DMS53 (cell line): ENCODE results near the gene ATN1.
"Not testable (repeated sequence)": the region's sequence is repeated elsewhere in the genome, so short reads cannot be mapped to it uniquely, and the experiment has no call there.

Experiments used
- DNase-seq: peaks from one replicate; lab custom pipeline; 2025; lab: John Stamatoyannopoulos, UW

The ATN1 gene

DNA sequence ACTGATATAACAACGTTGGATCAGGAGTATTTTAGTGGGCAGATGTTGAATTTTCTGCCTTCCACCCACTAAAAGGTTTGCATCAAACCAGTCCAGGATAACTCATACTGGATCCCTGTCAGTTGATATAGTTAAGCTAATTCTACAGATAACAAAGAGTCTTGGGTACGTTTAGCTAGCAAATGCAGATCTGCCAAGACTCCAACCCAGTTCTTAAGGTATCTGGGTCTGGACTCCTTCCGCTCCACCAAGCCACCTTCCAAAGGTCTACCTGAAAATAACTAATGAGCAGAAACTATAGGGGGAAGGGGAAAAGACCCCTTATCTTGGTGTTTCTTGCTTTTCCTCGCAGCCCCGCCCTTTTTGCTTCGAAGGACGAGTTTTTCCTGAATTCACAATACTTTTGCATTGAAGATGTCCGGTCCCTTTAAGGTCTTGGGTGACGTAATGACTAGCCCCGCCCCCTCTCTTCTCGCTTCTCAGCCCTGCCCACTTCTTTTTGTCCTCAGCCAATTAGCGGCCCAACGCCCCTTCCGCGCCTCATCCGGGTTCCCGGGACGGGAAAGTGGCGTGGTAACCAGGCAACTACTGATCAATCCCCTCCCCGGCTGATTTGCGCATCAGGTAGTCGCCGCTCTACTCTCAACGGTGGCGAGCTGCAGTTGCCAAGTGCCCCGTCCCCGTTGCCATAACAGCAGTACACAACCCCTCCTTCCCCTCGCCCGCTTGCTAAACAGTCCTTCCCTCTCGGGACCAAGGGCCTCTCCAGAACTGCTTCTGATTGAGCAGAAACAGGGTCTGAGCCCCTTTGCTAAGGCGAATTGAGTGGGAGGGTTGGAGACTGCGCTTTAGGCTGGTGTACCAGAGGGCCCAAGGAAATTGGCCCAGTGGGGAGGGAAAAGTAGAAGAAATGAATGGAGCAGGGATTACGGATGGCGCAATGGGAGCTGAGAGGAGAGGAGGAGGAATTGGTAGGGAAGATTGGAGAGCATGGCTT, 23.2 kb upstream of the ATN1 start, which contains the start of gene LRRC23:
LRRC23 (plus strand) TSS at position 543 of the 997 bp plus-strand sequence. CDS start 812 bp downstream, outside the sequence.
- DNase-seq = peak; percentile 100

DNA sequence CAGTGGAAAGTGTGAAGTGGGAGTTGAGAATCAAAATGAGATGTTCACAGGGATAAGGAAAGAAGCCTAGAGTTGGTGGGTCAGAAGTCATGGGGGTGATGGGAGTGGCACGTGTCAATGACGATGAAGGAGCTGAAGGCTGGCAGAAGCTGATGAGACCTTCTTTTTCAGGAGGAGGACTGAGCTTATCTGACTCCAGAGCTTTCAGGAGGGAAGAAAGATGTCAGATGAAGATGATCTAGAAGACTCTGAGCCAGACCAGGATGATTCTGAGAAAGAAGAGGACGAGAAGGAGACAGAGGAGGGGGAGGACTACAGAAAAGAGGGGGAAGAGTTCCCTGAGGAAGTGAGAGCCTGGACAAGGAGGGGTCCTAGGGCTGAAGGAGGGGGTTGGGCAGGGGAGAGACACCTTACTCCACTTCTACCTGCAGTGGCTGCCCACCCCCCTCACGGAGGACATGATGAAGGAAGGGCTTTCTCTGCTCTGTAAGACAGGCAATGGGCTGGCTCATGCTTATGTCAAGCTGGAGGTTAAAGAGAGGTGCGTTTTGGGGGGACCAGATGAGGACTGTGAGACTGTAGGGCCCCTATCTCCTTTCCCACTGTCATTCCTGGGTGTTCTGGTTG, 22.2 kb upstream of the ATN1 start:
- no peak for DNase-seq

DNA sequence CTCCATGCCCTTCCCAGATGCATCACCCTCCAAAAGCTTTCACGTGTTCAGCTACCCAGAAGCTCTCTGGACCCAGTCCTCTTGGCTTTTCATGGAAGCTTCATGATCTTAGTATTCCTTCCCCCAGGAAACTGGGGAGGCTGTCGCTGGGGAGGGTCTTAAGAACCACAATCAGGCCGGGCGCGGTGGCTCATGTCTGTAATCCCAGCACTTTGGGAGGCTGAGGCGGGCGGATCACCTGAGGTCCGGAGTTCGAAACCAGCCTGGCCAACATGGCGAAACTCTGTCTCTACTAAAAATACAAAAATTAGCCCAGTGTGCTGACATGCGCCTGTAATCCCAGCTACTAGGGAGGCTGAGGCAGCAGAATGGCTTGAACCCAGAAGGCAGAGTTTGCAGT, 19.6 kb upstream of the ATN1 start:
- not testable (repeated sequence) for DNase-seq

DNA sequence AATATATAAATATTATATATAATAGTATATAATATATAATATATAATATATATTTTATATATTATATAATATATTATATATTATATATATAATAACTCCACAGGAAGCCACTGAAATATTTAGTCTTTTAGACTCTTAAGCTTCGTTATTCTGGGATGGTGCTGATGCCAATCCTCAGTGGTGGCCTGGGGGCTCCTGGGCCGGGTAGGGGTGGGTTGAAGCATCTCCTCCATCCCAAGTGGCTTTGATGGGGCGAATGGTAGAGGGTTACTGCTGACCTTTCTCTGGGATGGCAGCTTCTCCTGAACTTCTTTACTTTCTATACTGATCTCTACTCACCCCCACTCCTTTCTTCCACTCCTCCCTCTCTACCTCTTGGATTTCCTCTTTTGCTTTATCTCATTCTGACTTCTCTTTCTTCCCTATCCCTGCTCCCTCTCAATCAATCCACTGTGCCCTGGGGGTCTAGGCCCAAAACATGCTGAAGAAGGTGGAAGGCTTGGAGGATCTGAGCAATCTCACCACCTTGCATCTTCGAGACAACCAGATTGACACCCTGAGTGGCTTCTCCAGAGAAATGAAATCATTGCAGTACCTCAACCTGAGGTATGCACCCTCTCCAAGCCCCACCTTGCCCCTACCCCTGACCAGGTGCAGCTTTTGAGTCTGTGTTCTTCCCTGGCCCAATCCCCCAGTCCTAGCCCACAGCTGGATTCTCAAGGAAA, 18.2 kb upstream of the ATN1 start:
- DNase-seq = no peak

DNA sequence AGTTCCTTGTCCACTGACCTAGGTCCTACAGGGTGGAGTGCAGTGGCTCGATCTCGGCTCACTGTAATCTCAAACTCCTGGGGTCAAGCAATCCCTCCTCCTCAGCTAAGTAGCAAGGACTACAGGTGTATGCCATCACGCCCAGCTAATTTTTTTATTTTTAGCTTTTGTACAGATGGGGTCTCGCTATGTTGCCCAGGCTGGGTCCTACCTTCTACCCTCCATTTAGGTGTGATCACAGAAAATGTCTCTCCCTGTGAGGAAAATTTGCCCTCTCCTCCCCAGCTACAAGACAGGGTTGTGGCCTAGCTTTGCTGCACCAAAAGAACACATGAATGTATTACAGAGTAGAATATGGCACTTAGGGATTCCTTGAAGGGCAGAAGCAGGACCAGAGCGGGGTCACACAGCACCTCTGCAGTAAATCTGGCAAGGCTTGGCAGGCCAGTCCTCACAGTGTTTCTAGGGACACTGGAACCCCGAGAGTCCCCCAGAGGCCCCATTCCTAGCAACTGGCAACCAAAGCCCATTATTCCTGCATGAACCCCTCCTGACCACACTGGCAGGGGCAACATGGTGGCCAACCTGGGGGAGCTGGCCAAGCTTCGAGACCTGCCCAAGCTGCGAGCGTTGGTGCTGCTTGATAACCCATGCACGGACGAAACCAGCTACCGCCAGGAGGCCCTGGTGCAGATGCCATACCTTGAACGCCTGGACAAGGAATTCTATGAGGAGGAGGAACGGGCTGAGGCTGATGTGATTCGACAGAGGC, 15.4 kb upstream of the ATN1 start:
- no peak for DNase-seq

DNA sequence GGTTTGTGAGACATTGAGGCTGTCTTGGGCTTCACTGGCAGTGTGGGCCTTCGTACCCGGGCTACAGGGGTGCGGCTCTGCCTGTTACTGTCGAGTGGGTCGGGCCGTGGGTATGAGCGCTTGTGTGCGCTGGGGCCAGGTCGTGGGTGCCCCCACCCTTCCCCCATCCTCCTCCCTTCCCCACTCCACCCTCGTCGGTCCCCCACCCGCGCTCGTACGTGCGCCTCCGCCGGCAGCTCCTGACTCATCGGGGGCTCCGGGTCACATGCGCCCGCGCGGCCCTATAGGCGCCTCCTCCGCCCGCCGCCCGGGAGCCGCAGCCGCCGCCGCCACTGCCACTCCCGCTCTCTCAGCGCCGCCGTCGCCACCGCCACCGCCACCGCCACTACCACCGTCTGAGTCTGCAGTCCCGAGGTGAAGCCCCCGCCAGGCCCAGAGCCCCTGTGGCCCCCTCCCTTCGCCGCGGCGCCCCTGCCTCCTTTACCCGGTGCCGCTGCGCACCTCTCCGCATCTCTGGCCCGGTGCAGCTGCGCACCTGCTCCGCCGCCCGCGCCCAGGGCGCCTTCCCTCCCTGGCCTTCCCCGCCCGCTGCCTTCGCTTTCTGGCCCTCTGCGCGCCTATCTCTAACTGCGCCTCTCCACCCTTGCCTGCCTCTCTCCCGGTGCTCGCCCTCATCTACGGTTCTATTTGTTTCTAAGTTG, 13.4 kb upstream of the ATN1 start, which contains the start of gene ENO2:
ENO2 (plus strand) TSS at position 335 of the 701 bp plus-strand sequence. CDS start 1,253 bp downstream, outside the sequence.
- DNase-seq = peak; percentile 88

DNA sequence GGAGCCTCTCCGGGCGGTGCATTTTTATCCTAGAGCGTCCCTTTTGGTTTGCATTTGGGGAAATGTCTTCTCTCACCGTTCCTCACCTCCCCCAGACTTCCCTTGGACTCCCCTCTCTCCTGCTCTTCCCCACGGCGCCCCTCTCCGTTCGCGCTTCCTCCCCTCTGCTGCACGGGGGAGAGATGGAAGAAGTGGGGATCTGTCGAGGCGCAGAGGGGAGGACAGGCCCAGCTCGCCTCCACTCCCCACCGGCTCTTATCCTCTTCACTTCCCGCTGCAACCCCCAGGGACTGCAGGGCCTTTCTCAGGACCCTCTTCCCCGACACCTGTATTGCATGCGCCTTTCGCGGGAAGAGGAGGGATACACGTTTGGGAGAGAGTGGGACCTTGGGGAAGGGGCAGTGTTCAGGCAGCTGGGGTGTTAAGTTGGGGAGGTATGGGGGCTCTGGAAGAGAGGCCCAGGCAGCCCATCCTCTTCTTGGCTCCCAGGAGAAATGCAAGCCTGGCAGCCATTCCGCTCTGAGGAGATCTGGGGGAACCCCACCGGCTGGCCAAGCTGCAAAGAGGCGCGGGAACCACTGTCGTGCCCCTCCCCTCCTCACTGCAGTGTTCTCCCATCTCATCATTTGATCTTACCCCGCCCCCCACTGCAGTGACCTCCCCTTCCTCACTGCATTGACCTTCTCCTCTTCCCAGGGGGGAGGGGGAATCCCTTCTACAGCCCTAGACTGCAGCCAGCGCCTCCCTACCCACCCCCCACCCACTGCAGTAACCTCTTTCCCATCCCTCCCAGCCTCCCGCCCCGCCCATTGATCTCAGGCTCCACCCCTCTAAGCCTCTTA, 12.6 kb upstream of the ATN1 start:
- peak; percentile 65 for DNase-seq

DNA sequence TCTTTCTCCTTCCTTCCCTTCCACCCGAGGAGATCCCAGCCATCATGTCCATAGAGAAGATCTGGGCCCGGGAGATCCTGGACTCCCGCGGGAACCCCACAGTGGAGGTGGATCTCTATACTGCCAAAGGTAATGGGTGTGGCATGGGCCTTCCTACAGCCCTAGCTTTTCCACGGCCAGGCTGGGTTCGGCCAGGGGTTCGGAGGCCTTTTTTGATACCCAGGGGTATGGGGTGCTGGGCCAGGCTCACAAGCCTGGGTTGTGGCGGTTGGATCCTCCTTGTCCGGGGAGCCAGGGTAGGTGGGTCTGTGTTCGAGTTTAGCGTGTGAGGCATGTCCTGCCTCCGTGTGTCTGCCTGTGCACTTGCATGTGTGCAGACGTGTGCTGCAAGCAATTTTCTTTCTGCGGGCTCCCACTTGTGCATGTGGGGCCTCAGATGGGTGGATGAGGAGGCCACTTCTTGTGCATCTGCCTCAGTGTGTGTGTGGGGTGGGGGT, 11.9 kb upstream of the ATN1 start:
- no peak for DNase-seq

DNA sequence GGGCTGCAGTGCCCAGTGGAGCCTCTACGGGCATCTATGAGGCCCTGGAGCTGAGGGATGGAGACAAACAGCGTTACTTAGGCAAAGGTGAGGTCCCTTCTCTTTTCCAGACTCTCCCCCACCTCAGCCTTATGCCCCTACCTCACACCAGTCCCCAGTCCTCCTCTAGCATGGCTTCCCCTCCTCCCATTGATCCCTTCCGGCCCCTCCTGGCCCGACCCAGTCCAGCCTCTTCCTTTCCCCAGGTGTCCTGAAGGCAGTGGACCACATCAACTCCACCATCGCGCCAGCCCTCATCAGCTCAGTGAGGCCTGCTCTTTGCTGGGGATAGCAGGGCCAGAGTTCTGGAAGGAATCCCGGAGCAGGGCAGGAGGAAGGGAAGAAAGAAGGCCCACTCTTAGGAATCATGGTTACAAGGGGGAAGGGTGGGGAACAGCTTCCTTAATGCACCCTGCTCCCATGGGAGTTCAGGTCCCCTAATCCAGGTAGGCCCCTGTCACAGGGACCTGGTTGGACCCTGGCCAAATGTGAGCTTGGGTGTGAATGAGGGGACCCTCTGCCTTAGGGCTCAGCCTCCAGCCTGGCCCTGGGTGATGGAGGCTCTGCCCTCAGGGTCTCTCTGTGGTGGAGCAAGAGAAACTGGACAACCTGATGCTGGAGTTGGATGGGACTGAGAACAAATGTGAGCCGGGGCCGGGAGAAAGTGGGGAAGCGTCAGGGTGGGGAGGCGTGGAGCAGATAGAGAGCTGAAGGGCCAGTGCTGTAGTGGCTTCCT, 11.1 kb upstream of the ATN1 start:
- DNase-seq = no peak

DNA sequence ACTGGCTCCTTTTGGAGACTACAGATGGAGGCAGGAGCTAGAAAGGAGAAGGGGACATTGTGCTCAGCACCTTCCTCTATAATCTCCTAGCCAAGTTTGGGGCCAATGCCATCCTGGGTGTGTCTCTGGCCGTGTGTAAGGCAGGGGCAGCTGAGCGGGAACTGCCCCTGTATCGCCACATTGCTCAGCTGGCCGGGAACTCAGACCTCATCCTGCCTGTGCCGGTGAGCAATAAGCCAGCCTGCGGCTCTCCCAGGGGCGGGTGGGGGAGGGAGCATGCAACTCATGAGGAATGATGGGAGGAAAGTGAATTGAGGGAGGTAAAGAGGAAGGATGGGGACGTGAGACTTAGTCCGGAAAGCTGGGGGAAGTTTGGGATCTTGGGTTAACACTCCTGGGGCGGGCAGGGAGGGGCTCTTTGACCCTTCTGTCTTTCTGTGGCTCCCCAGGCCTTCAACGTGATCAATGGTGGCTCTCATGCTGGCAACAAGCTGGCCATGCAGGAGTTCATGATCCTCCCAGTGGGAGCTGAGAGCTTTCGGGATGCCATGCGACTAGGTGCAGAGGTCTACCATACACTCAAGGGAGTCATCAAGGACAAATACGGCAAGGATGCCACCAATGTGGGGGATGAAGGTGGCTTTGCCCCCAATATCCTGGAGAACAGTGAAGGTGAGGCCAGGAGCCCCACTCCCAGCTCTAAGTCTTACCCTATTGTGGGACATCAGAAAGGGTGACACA, 10.1 kb upstream of the ATN1 start:
- DNase-seq = no peak

DNA sequence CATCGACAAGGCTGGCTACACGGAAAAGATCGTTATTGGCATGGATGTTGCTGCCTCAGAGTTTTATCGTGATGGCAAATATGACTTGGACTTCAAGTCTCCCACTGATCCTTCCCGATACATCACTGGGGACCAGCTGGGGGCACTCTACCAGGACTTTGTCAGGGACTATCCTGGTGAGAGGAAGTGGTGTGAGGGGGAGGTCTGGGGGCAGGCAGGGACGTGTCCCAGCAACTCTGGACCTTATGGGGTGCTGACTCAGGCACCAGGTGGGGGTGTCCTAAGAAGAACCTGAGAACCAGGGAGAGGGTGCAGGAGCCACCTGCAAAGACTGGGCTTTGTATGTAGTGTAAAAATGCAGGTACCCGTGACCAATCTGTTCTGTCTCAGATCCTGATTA, 8.2 kb upstream of the ATN1 start:
- DNase-seq = no peak

DNA sequence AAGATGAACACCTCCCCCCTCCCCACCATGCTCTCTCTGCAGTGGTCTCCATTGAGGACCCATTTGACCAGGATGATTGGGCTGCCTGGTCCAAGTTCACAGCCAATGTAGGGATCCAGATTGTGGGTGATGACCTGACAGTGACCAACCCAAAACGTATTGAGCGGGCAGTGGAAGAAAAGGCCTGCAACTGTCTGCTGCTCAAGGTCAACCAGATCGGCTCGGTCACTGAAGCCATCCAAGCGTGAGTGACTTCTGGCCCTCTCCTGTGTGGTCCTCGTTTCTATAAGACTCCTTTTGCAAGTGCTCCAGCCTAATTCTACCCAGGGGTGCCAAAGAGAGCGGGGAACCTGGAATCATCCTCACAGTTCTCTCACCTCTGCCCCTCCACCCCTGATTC, 6.2 kb upstream of the ATN1 start:
- no peak for DNase-seq

DNA sequence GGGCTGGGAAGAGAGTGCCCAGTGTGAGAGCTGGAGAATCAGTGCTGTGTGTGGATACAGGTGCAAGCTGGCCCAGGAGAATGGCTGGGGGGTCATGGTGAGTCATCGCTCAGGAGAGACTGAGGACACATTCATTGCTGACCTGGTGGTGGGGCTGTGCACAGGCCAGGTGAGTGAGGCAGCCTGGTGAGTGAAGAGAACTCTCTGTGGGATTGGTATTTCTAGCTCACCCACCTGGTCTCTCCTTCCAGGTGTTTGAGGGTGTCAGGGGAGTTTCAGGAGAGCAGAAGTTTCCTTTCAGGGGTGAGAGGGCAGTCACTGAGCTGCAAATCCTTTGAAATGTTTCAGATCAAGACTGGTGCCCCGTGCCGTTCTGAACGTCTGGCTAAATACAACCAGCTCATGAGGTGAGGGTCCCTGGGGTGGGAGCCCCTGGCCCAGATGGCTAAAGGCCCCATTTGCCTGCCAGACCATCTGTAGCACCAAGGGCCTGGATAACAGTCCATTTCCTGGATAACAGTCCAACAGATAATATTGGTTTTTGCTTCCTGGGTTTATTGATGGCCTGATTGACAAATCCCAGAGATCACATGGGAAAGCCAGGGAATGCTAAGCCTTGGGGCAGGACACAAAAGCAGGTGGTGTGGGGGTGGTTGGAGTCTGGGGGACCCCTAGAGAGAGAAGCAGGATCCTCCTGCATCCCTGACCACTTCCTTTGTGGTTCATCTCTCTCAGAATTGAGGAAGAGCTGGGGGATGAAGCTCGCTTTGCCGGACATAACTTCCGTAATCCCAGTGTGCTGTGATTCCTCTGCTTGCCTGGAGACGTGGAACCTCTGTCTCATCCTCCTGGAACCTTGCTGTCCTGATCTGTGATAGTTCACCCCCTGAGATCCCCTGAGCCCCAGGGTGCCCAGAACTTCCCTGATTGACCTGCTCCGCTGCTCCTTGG, 5.5 kb upstream of the ATN1 start:
- peak; percentile 75 for DNase-seq

DNA sequence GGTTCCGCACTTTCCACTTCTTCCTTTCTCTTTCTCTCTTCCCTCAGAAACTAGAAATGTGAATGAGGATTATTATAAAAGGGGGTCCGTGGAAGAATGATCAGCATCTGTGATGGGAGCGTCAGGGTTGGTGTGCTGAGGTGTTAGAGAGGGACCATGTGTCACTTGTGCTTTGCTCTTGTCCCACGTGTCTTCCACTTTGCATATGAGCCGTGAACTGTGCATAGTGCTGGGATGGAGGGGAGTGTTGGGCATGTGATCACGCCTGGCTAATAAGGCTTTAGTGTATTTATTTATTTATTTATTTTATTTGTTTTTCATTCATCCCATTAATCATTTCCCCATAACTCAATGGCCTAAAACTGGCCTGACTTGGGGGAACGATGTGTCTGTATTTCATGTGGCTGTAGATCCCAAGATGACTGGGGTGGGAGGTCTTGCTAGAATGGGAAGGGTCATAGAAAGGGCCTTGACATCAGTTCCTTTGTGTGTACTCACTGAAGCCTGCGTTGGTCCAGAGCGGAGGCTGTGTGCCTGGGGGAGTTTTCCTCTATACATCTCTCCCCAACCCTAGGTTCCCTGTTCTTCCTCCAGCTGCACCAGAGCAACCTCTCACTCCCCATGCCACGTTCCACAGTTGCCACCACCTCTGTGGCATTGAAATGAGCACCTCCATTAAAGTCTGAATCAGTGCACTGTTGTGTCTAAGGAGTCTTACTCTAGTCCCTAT, 4.6 kb upstream of the ATN1 start:
- DNase-seq = no peak

DNA sequence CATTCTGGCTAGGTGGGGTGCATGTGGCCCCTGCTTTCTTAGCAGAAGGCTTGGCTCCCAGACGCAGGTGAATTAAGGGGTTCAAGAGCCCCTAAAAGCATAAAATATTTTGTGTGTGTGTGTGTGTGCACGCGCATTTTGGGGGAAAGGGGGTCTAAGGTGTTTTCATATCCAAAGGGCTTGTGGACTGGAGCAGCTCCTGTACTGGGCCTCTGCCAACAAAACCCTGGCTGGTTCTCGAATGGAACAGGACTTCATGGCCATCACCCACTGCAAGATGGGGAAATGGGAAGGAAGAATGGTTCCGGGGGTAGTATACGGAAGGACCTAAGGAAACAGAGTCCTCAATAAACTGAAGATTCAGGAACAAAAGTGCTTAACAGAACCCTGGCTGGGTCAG, 3.9 kb upstream of the ATN1 start:
- DNase-seq = no peak

DNA sequence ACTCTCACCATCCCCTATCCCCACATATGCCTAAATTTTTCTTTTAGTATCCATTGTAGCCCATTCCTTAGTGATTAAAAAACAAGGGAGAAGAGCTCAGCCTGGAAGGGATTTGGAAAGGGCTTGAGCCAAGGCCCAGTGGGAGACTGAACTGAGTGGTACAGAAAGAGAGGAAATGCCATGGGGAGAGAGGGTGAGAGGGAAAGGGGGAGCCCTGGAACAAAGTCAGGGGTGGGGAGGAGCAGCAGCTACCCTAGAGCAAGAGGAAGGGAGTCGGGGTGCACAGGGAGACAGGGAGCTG, 2.6 kb upstream of the ATN1 start:
- peak; percentile 71 for DNase-seq
